MM.1S (cell line): ENCODE data around the gene CCKAR.

Experiments
- DNase-seq: peaks from one replicate; pipeline ENCODE4 v3.0.0-alpha.2; 2015
- H2AFZ ChIP-seq: fragments of 300-600 bp; sonication (generic); 2 replicates; pipeline ENCODE4 v1.6.0; 2016; ENCODE audit warnings: antibody characterized with exemption, low read length
- H3F3A ChIP-seq: fragments of 300-600 bp; sonication (generic); 2 replicates; pipeline ENCODE4 v1.6.1; 2016; ENCODE audit warnings: mild to moderate bottlenecking, antibody characterized with exemption, low read length, moderate library complexity, mixed read lengths; ENCODE audit not compliant: insufficient read depth
- H3K27ac ChIP-seq: fragments of 300-600 bp; sonication (generic); 2 replicates; pipeline ENCODE4 v1.5.1; 2016; ENCODE audit warnings: mild to moderate bottlenecking, low read length
- H3K27me3 ChIP-seq: fragments of 300-600 bp; sonication (generic); replicated peaks from 2 replicates; pipeline ENCODE4 v1.6.0; 2016; ENCODE audit warnings: low read length; ENCODE audit not compliant: insufficient read depth
- H3K36me3 ChIP-seq: fragments of 300-600 bp; sonication (generic); replicated peaks from 2 replicates; pipeline ENCODE4 v1.6.1; 2016; ENCODE audit warnings: mild to moderate bottlenecking, low read length, mixed read lengths; ENCODE audit not compliant: insufficient read depth
- H3K4me1 ChIP-seq: fragments of 300-600 bp; sonication (generic); 2 replicates; pipeline ENCODE4 v1.6.1; 2016; ENCODE audit warnings: low read length, mixed read lengths
- H3K4me2 ChIP-seq: fragments of 300-600 bp; sonication (generic); 2 replicates; pipeline ENCODE4 v1.6.0; 2016; ENCODE audit warnings: low read depth, low read length
- H3K4me3 ChIP-seq: fragments of 300-600 bp; sonication (generic); 2 replicates; pipeline ENCODE4 v1.5.1; 2016; ENCODE audit warnings: low read length, mixed read lengths
- H3K79me2 ChIP-seq: fragments of 300-600 bp; sonication (generic); 2 replicates; pipeline ENCODE4 v1.6.1; 2016; ENCODE audit warnings: mixed run types, low read length, mixed read lengths
- H3K9ac ChIP-seq: fragments of 300-600 bp; sonication (generic); 2 replicates; pipeline ENCODE4 v1.6.1; 2016; ENCODE audit warnings: low read length, mixed read lengths
- H3K9me2 ChIP-seq: fragments of 300-600 bp; sonication (generic); replicated peaks from 2 replicates; pipeline ENCODE4 v1.6.1; 2016; ENCODE audit warnings: mild to moderate bottlenecking, low read length, mixed read lengths; ENCODE audit not compliant: insufficient read depth
- H3K9me3 ChIP-seq: fragments of 300-600 bp; sonication (generic); replicated peaks from 2 replicates; pipeline ENCODE4 v1.6.1; 2016; ENCODE audit warnings: mild to moderate bottlenecking, low read length, mixed read lengths; ENCODE audit not compliant: insufficient read depth
- H4K20me1 ChIP-seq: fragments of 300-600 bp; sonication (generic); 2 replicates; pipeline ENCODE4 v1.6.1; 2016; ENCODE audit warnings: mild to moderate bottlenecking, low read length, moderate library complexity, mixed read lengths; ENCODE audit not compliant: insufficient read depth
- EZH2 ChIP-seq: fragments of 300-600 bp; sonication (generic); optimal IDR thresholded peaks from 2 replicates; pipeline ENCODE3; 2017; ENCODE audit warnings: low read depth, mild to moderate bottlenecking, antibody characterized with exemption, low read length, mixed read lengths
- EZH2phosphoT487 ChIP-seq: fragments of 300-600 bp; sonication (generic); IDR thresholded peaks from 2 replicates; pipeline ENCODE4 v1.6.1; 2018; ENCODE audit warnings: antibody characterized with exemption, low read length
- TF ChIP-seq, protein P1 (sequence below): fragments of 300-600 bp; sonication (generic); IDR thresholded peaks from 2 replicates; pipeline ENCODE4 v1.5.1; 2016; ENCODE audit warnings: antibody characterized with exemption, low read length, mixed read lengths

CCKAR gene

GRCh38 chr4:26452565-26453531 lies 37.4 kb downstream of the CCKAR start:
- Histone ChIP-seq H3K4me1 (no peaks in the 10 kb centered on the region), H3K27me3 (no peaks in the 10 kb centered on the region), H2AFZ (no peak overlapping the region), H3K9me2 (no peaks in the 10 kb centered on the region), H3K79me2 (no peaks in the 10 kb centered on the region), H3K27ac (no peak overlapping the region), H3K36me3 (no peaks in the 10 kb centered on the region), H3K4me2 (no peak overlapping the region), H3K9me3 (no peaks in the 10 kb centered on the region), H3K9ac (no peak overlapping the region), H3K4me3 (no peak overlapping the region), H3F3A (no peaks in the 10 kb centered on the region), H4K20me1 (no peaks in the 10 kb centered on the region)
- DNase-seq = no peak
- TF ChIP-seq, protein P1, sequence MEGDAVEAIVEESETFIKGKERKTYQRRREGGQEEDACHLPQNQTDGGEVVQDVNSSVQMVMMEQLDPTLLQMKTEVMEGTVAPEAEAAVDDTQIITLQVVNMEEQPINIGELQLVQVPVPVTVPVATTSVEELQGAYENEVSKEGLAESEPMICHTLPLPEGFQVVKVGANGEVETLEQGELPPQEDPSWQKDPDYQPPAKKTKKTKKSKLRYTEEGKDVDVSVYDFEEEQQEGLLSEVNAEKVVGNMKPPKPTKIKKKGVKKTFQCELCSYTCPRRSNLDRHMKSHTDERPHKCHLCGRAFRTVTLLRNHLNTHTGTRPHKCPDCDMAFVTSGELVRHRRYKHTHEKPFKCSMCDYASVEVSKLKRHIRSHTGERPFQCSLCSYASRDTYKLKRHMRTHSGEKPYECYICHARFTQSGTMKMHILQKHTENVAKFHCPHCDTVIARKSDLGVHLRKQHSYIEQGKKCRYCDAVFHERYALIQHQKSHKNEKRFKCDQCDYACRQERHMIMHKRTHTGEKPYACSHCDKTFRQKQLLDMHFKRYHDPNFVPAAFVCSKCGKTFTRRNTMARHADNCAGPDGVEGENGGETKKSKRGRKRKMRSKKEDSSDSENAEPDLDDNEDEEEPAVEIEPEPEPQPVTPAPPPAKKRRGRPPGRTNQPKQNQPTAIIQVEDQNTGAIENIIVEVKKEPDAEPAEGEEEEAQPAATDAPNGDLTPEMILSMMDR = no peak
- TF ChIP-seq EZH2phosphoT487 (no peak), EZH2 (no peak)

DNA sequence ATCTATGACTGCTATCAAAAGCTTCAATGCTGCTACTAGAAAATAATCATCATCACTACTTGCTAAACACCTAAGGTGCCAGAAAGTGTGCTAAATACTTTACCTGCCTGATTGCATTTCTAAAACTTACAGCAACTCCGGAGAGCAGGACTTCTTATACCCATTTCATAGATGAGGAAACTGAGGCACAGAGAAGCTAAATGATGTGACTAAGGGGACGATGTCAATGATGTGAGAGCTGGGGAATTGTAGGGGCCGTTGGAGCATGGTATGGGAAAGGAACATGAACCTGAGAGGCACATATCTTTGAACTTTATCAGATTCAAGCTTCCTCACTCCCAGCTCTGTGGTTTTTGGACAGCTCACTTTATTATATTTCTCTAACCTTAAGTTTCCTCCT lies 38.7 kb downstream of the CCKAR start:
- no peaks in the 10 kb centered on the region for H3K9me3 ChIP-seq
- no peak overlapping the region for H3K9ac ChIP-seq
- no peaks in the 10 kb centered on the region for H3K4me1 ChIP-seq
- no peak overlapping the region for H3K4me3 ChIP-seq
- H3K36me3 ChIP-seq = no peaks in the 10 kb centered on the region
- no peak for TF ChIP-seq EZH2phosphoT487
- H2AFZ ChIP-seq = no peak overlapping the region
- H3K4me2 ChIP-seq = no peak overlapping the region
- no peaks in the 10 kb centered on the region for H3F3A ChIP-seq
- no peaks in the 10 kb centered on the region for H3K9me2 ChIP-seq
- no peak for DNase-seq
- no peaks in the 10 kb centered on the region for H4K20me1 ChIP-seq
- H3K27me3 ChIP-seq = no peaks in the 10 kb centered on the region
- no peaks in the 10 kb centered on the region for H3K79me2 ChIP-seq
- no peak overlapping the region for H3K27ac ChIP-seq

GRCh38 chr4:26450418-26450817 lies 39.9 kb downstream of the CCKAR start:
- no peaks in the 10 kb centered on the region for H3K36me3 ChIP-seq
- no peaks in the 10 kb centered on the region for H3K79me2 ChIP-seq
- no peaks in the 10 kb centered on the region for H3K9me2 ChIP-seq
- H2AFZ ChIP-seq = no peak overlapping the region
- H3K4me2 ChIP-seq = no peak overlapping the region
- no peaks in the 10 kb centered on the region for H4K20me1 ChIP-seq
- H3K4me1 ChIP-seq = no peaks in the 10 kb centered on the region
- DNase-seq = no peak
- TF ChIP-seq EZH2 (no peak), EZH2phosphoT487 (no peak)
- TF ChIP-seq, protein P1 = no peak
- no peaks in the 10 kb centered on the region for H3K9me3 ChIP-seq
- H3K9ac ChIP-seq = no peak overlapping the region
- no peak overlapping the region for H3K4me3 ChIP-seq
- no peaks in the 10 kb centered on the region for H3K27me3 ChIP-seq
- no peak overlapping the region for H3K27ac ChIP-seq
- no peaks in the 10 kb centered on the region for H3F3A ChIP-seq

DNA sequence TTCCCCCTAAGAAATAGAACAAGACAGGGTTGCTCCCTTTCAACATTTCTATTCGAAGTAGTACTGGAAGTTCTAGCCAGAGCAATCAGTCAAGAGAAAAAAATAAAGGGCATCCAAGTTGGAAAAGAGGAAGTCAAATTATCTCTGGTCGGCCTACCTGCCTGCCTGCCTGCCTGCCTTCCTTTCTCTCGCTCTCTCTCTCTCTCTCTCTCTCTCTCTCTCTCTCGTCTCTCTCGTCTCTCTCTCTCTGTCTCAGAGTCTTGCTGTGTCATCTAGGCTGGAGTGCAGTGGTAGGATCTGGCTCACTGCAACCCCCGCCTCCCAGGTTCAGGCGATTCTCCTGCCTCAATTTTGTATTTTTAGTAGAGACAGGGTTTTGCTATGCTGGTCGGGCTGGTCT lies 42.9 kb downstream of the CCKAR start:
- Histone ChIP-seq H3K27ac (no peak overlapping the region), H2AFZ (no peak overlapping the region), H3K9me2 (no peaks in the 10 kb centered on the region), H3K27me3 (no peaks in the 10 kb centered on the region), H3F3A (no peaks in the 10 kb centered on the region), H4K20me1 (no peaks in the 10 kb centered on the region), H3K4me1 (no peaks in the 10 kb centered on the region), H3K4me3 (no peak overlapping the region), H3K9me3 (no peaks in the 10 kb centered on the region), H3K4me2 (no peak overlapping the region), H3K79me2 (no peaks in the 10 kb centered on the region), H3K9ac (no peak overlapping the region), H3K36me3 (no peaks in the 10 kb centered on the region)
- no peak for DNase-seq
- TF ChIP-seq EZH2phosphoT487 = no peak
- TF ChIP-seq, protein P1 = no peak
- no peak for TF ChIP-seq EZH2
